Gastroesophageal sphincter (tissue), 3 donors: ENCODE results near the gene TTLL5.

Experiments
- CTCF ChIP-seq, 4 experiments: fragments of 200-600 bp in 2 of 4; fragments of 450-650 bp in 2 of 4; sonication (generic) in 1 of 4; IDR thresholded peaks; one replicate each; pipeline ENCODE4 v1.5.1; 2017 to 2019; ENCODE audit warnings: antibody characterized with exemption in 4 of 4, mild to moderate bottlenecking in 2 of 4, moderate library complexity in 2 of 4
- POLR2A ChIP-seq, 2 donors: fragments of 450-650 bp; IDR thresholded peaks; one replicate each; pipeline ENCODE4 v1.6.1; 2017; ENCODE audit warnings: antibody characterized with exemption in 2 of 2, mild to moderate bottlenecking in 2 of 2, moderate library complexity in 1 of 2
- POLR2AphosphoS5 ChIP-seq: sonication (generic); formaldehyde crosslinking; IDR thresholded peaks from one replicate; pipeline ENCODE4 v1.6.1; 2017; ENCODE audit warnings: antibody characterized with exemption

- no peak for TF ChIP-seq POLR2A (IDR thresholded peaks at IDR 0.05)
- TF ChIP-seq CTCF (IDR thresholded peaks at IDR 0.05), result no peak
- TF ChIP-seq POLR2AphosphoS5, result no peak
These were observed 109.6 kb downstream of the TTLL5 start for GRCh38 chr14:75770635-75771034.
